IPS DF 6.9 (cell line): ENCODE measurements around the gene RSL1D1.
"Not testable (repeated sequence)": the region's sequence is repeated elsewhere in the genome, so short reads cannot be mapped to it uniquely, and the experiment has no call there.

Experiments used
- DNase-seq: peaks from one replicate; pipeline ENCODE4 v3.0.0-alpha.2; 2013; ENCODE audit warnings: low read depth, low spot score
- H3K27ac ChIP-seq: one replicate; pipeline ENCODE4 v1.5.1; 2013; ENCODE audit warnings: low read length, control low read depth
- H3K27me3 ChIP-seq: 2 replicates; pipeline ENCODE4 v1.6.1; 2013; ENCODE audit warnings: mild to moderate bottlenecking, low read length; ENCODE audit not compliant: control insufficient read depth, insufficient read depth
- H3K36me3 ChIP-seq: 2 replicates; pipeline ENCODE4 v1.6.1; 2013; ENCODE audit warnings: low read length; ENCODE audit not compliant: control insufficient read depth, insufficient read depth
- H3K4me1 ChIP-seq: 2 replicates; pipeline ENCODE4 v1.6.1; 2013; ENCODE audit warnings: low read length; ENCODE audit not compliant: control insufficient read depth, insufficient read depth
- H3K4me3 ChIP-seq: 2 replicates; pipeline ENCODE4 v1.5.1; 2013; ENCODE audit warnings: mild to moderate bottlenecking, low read length
- H3K9me3 ChIP-seq: 2 replicates; pipeline ENCODE4 v1.6.1; 2013; ENCODE audit warnings: low read length, inconsistent platforms; ENCODE audit not compliant: control insufficient read depth, insufficient read depth
- WGBS: extraction: QIAGEN DNeasy Blood & Tissue Kit; methylation state at CpG from one replicate; pipeline ENCODE4 v1.1.7; 2013; ENCODE audit warnings: mixed read lengths, missing lambda C conversion rate; ENCODE audit not compliant: insufficient read length, insufficient coverage; 5-methylcytosine and 5-hydroxymethylcytosine counted together

Gene RSL1D1

DNA sequence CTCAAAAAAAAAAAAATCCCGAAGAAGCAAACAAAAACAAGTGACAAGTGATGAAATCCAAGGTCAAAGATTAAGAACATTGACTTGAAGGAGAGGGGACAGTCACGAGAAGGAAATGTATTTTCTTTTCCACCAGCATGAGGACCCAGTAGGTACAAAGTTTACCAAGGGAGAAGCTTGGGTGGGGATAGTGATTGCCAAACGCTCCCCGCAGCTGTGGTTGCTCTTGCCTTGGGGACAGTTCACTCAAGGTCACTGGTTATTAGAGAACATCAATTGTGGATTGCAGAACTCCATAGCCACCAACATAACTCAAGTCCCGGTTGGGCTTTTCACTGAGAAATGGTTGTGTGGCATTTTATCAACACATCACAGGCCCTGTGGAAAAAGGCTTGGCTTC lies 27.0 kb downstream of the RSL1D1 start:
- no peak overlapping the region for H3K27ac ChIP-seq
- WGBS: no CpG with 5 or more reads among the region's 5 CpGs
- H3K36me3 ChIP-seq: no peaks in the 10 kb centered on the region
- no peak for DNase-seq
- H3K4me3 ChIP-seq: no peak overlapping the region
- no peaks in the 10 kb centered on the region for H3K9me3 ChIP-seq
- no peaks in the 10 kb centered on the region for H3K27me3 ChIP-seq
- H3K4me1 ChIP-seq: no peaks in the 10 kb centered on the region

- not testable (repeated sequence) for H3K4me1 ChIP-seq, H3K9me3 ChIP-seq, H3K36me3 ChIP-seq, DNase-seq, H3K27ac ChIP-seq, H3K4me3 ChIP-seq, H3K27me3 ChIP-seq
- no CpG with 5 or more reads among the region's 5 CpGs for WGBS
Observed at GRCh38 chr16:11823645-11824044, 27.7 kb downstream of the RSL1D1 start.

- no CpG with 5 or more reads among the region's 10 CpGs for WGBS
- H3K27me3 ChIP-seq: no peaks in the 10 kb centered on the region
- DNase-seq: no peak
- H3K36me3 ChIP-seq: no peaks in the 10 kb centered on the region
- H3K4me3 ChIP-seq: no peak overlapping the region
- H3K9me3 ChIP-seq: no peaks in the 10 kb centered on the region
- H3K4me1 ChIP-seq: no peaks in the 10 kb centered on the region
- H3K27ac ChIP-seq: no peak overlapping the region
Observed at GRCh38 chr16:11819798-11820197, 31.5 kb downstream of the RSL1D1 start.

- not testable (repeated sequence) for H3K9me3 ChIP-seq, H3K27me3 ChIP-seq, H3K36me3 ChIP-seq, H3K4me3 ChIP-seq, H3K27ac ChIP-seq, DNase-seq, H3K4me1 ChIP-seq
- no CpG with 5 or more reads among the region's 13 CpGs for WGBS
Observed at GRCh38 chr16:11818970-11819369, 32.4 kb downstream of the RSL1D1 start.

- Histone ChIP-seq H3K27ac (no peak overlapping the region), H3K4me3 (no peak overlapping the region), H3K36me3 (no peaks in the 10 kb centered on the region), H3K4me1 (no peaks in the 10 kb centered on the region), H3K9me3 (no peaks in the 10 kb centered on the region), H3K27me3 (no peaks in the 10 kb centered on the region)
- no peak for DNase-seq
- no CpG with 5 or more reads among the region's 5 CpGs for WGBS
Observed at GRCh38 chr16:11816123-11816522, 35.2 kb downstream of the RSL1D1 start.

DNA sequence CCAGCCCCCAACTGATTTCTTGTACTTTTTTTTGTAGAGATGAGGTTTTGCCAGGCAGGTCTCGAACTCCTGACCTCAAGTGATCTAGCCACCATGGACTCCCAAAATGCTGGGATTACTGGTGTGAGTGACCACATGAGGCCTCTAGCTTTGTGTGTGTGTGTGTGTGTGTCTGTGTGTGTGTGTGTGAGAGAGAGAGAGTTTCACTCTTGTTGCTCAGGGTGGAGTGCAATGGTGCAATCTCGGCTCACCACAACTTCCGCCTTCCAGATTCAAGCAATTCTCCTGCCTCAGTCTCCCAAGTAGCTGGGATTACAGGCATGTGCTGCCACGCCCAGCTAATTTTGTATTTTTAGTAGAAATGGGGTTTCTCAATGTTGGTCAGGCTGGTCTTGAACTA lies 36.5 kb downstream of the RSL1D1 start:
- not testable (repeated sequence) for H3K9me3 ChIP-seq, H3K27me3 ChIP-seq, H3K4me3 ChIP-seq, H3K27ac ChIP-seq, H3K36me3 ChIP-seq, DNase-seq, H3K4me1 ChIP-seq
- WGBS: no CpG with 5 or more reads among the region's 4 CpGs

- Histone ChIP-seq H3K9me3 (no peaks in the 10 kb centered on the region), H3K36me3 (no peaks in the 10 kb centered on the region), H3K27me3 (no peaks in the 10 kb centered on the region), H3K4me3 (no peak overlapping the region), H3K4me1 (no peaks in the 10 kb centered on the region), H3K27ac (no peak overlapping the region)
- no peak for DNase-seq
- no CpG with 5 or more reads among the region's 8 CpGs for WGBS
Observed at GRCh38 chr16:11806721-11807120, 44.6 kb downstream of the RSL1D1 start.

DNA sequence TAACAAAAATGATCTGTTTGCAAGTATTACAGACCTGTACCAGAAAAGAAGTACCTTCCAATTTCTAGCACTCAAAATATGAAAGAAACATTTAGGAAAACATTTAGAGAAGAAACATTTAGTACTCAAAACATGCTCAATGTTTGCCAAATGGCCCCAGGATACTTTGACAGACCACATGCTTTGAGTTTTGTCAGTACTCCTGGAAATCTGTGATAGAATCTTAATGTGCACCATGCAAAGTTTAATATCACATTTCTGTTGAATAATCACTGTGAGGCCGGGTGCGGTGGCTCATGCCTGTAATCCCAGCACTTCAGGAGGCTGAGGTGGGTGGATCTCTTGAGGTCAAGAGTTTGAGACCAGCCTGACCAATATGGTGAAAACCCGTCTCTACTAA lies 45.8 kb downstream of the RSL1D1 start:
- Histone ChIP-seq H3K4me3 (no peak overlapping the region), H3K4me1 (no peaks in the 10 kb centered on the region), H3K36me3 (no peaks in the 10 kb centered on the region), H3K9me3 (no peaks in the 10 kb centered on the region), H3K27ac (no peak overlapping the region), H3K27me3 (no peaks in the 10 kb centered on the region)
- no CpG with 5 or more reads among the region's 3 CpGs for WGBS
- DNase-seq: no peak

GRCh38 chr16:11801481-11802021 lies 49.8 kb downstream of the RSL1D1 start:
- H3K36me3 ChIP-seq: no peaks in the 10 kb centered on the region
- DNase-seq: no peak
- H3K4me3 ChIP-seq: no peak overlapping the region
- no peaks in the 10 kb centered on the region for H3K9me3 ChIP-seq
- H3K27ac ChIP-seq: no peak overlapping the region
- no peaks in the 10 kb centered on the region for H3K27me3 ChIP-seq
- no CpG with 5 or more reads among the region's 3 CpGs for WGBS
- no peaks in the 10 kb centered on the region for H3K4me1 ChIP-seq

DNA sequence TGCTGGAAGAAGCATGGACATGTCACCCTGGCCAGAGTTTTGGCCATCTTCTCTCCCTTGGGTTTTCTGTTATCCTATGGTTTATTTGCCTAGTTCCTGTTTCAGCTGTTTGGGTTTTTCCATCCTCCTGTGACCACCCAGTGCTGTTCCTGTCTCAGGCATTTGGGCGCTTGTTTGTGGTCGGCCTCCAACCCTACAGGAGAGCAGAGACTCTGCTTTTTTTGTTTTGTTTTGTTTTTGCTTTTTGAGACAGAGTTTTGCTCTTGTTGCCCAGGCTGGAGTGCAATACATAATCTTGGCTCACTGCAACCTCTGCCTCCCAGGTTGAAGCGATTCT lies 51.0 kb downstream of the RSL1D1 start:
- H3K36me3 ChIP-seq: no peaks in the 10 kb centered on the region
- no peaks in the 10 kb centered on the region for H3K4me1 ChIP-seq
- H3K27ac ChIP-seq: no peak overlapping the region
- no peak for DNase-seq
- no CpG with 5 or more reads among the region's 3 CpGs for WGBS
- no peak overlapping the region for H3K4me3 ChIP-seq
- H3K9me3 ChIP-seq: no peaks in the 10 kb centered on the region
- no peaks in the 10 kb centered on the region for H3K27me3 ChIP-seq

GRCh38 chr16:11799509-11800381 lies 51.6 kb downstream of the RSL1D1 start:
- Histone ChIP-seq H3K27me3 (no peaks in the 10 kb centered on the region), H3K4me3 (no peak overlapping the region), H3K36me3 (no peaks in the 10 kb centered on the region; the same call in 1 of the 2 replicates), H3K27ac (no peak overlapping the region), H3K9me3 (no peaks in the 10 kb centered on the region), H3K4me1 (no peaks in the 10 kb centered on the region)
- no CpG with 5 or more reads among the region's 14 CpGs for WGBS
- no peak for DNase-seq
